K562 (cell line): Measurements from ENCODE around the gene OPRL1. TPM values are rescaled to one million over a fixed set of nuclear protein-coding genes. Genes with fewer than 3 reads are reported as not detected.

Experiments used
- ATAC-seq: fragments of 200-7000 bp; cut with Tn5 transposase; 3 replicates; pipeline ENCODE4 v1.9.1; 2020; ENCODE audit warnings: moderate library complexity
- BruUV-seq: library from RNA; stranded (reverse); fragments of 400-500 nt; replicated peaks from 2 replicates; lab custom pipeline; 2021; lab: Mats Ljungman, UMichigan
- CTCF ChIA-PET: fragments of 300-600 bp; formaldehyde crosslinking; extraction: SDS; loops from one replicate; lab custom pipeline; 2021; ENCODE audit warnings: low intra/inter-chr PET ratio; lab: Yijun Ruan, JAX
- POLR2A ChIA-PET: fragments of 300-600, 350-650 bp; sonication (Branson Sonifier 250); formaldehyde crosslinking; extraction: SDS; loops from one replicate; lab custom pipeline; 2021; ENCODE audit warnings: antibody characterized with exemption, inconsistent platforms; lab: Yijun Ruan, JAX
- DNase-seq, 4 experiments: peaks; one replicate each; pipeline versions ENCODE4 v3.0.0 to v3.0.0-alpha.2; 2011 to 2018; ENCODE audit warnings: low spot score in 3 of 4, mixed read lengths in 3 of 4; ENCODE audit errors: extremely low read depth in 1 of 4
- FAIRE-seq: peaks from 2 replicates; lab custom pipeline; 2011; peaks lifted over from hg19 to GRCh38; lab: Jason Lieb, UNC
- H2AFZ ChIP-seq: 2 replicates; pipeline ENCODE4 v1.6.0; 2011; ENCODE audit warnings: low read depth, low read length, control low read depth, inconsistent platforms
- H3K27ac ChIP-seq: fragments of 200-600 bp; 3 replicates; pipeline ENCODE4 v1.8.0; 2011; ENCODE audit warnings: low read depth, mild to moderate bottlenecking, control low read depth, inconsistent platforms, low read length, moderate library complexity, mixed read lengths; ENCODE audit errors: extremely low read depth
- H3K27me3 ChIP-seq, 2 experiments: fragments of 300-600 bp in 1 of 2; 2 replicates in 1 of 2; 3 replicates in 1 of 2; pipeline versions ENCODE4 v1.6.0 to v1.8.0; 2011; ENCODE audit warnings: inconsistent platforms in 2 of 2, low read length in 2 of 2, mild to moderate bottlenecking in 1 of 2, mixed read lengths in 1 of 2, moderate library complexity in 1 of 2; ENCODE audit not compliant: control insufficient read depth in 2 of 2, insufficient read depth in 2 of 2
- H3K36me3 ChIP-seq: fragments of 300-600 bp; 3 replicates; pipeline ENCODE4 v1.8.0; 2011; ENCODE audit warnings: mild to moderate bottlenecking, low read length, inconsistent platforms; ENCODE audit not compliant: control insufficient read depth, insufficient read depth
- H3K4me1 ChIP-seq, 2 experiments: fragments of 200-600 bp in 1 of 2; replicated peaks in 1 of 2; 2 replicates in 1 of 2; 3 replicates in 1 of 2; pipeline versions ENCODE4 v1.5.1 to v1.8.0; 2011; ENCODE audit warnings: inconsistent platforms in 2 of 2, low read length in 2 of 2, mild to moderate bottlenecking in 1 of 2, mixed read lengths in 1 of 2, moderate library complexity in 1 of 2; ENCODE audit not compliant: control insufficient read depth in 2 of 2, insufficient read depth in 2 of 2
- H3K4me2 ChIP-seq: 2 replicates; pipeline ENCODE4 v1.6.1; 2011; ENCODE audit warnings: low read length, control low read depth, inconsistent platforms, mixed read lengths; ENCODE audit not compliant: insufficient read depth
- H3K4me3 ChIP-seq: fragments of 200-600 bp; sonication (generic), shearing (Covaris generic); 2 replicates; pipeline ENCODE4 v1.5.1; 2016; ENCODE audit warnings: control low read depth, inconsistent platforms
- H3K79me2 ChIP-seq: fragments of 200-600 bp; 3 replicates; pipeline ENCODE4 v1.8.0; 2011; ENCODE audit warnings: low read length, inconsistent platforms; ENCODE audit not compliant: control insufficient read depth, insufficient read depth
- H3K9ac ChIP-seq, 2 experiments: 2 replicates each; pipeline versions ENCODE4 v1.6.0 to v1.6.1; 2011; ENCODE audit warnings: low read depth in 2 of 2, low read length in 2 of 2, control low read depth in 1 of 2, inconsistent platforms in 1 of 2, mild to moderate bottlenecking in 1 of 2, mixed read lengths in 1 of 2; ENCODE audit not compliant: insufficient read depth in 1 of 2
- H3K9me1 ChIP-seq: one replicate; pipeline ENCODE4 v1.6.0; 2011; ENCODE audit warnings: inconsistent platforms, mild to moderate bottlenecking, low read length, moderate library complexity; ENCODE audit not compliant: control insufficient read depth, insufficient read depth
- H3K9me3 ChIP-seq: replicated peaks from 2 replicates; pipeline ENCODE4 v1.5.1; 2011; ENCODE audit warnings: low read depth, low read length, inconsistent platforms; ENCODE audit not compliant: control insufficient read depth, insufficient read depth
- H4K20me1 ChIP-seq: replicated peaks from 2 replicates; pipeline ENCODE4 v1.6.1; 2011; ENCODE audit warnings: low read length, inconsistent platforms, mixed read lengths; ENCODE audit not compliant: control insufficient read depth, insufficient read depth
- CREM ChIP-seq: IDR thresholded peaks from 2 replicates; pipeline ENCODE4 v1.6.1; 2014; ENCODE audit warnings: antibody characterized with exemption, low read depth
- MNT ChIP-seq, 2 experiments: fragments of 450-650 bp; conservative IDR thresholded peaks; 2 replicates each; pipeline ENCODE4 v1.6.1; 2017; ENCODE audit warnings: mild to moderate bottlenecking in 2 of 2, moderate library complexity in 2 of 2
- NFYB ChIP-seq: IDR thresholded peaks from 2 replicates; pipeline ENCODE4 v1.6.1; 2011; ENCODE audit warnings: mild to moderate bottlenecking, moderate library complexity; ENCODE audit not compliant: insufficient read length; ENCODE audit errors: extremely low read depth
- NR4A1 ChIP-seq, 2 experiments: fragments of 250-450 bp in 1 of 2; fragments of 450-650 bp in 1 of 2; sonication (Bioruptor Pico) in 1 of 2; IDR thresholded peaks; 2 replicates each; pipeline versions ENCODE4 v1.4.0 to v1.6.1; 2016 to 2020; ENCODE audit warnings: mild to moderate bottlenecking in 2 of 2, missing compliant biosample characterization in 1 of 2, missing genetic modification characterization in 1 of 2, moderate library complexity in 1 of 2
- POU5F1 ChIP-seq: fragments of 150-350 bp; IDR thresholded peaks from 2 replicates; pipeline ENCODE4 v1.6.1; 2014; ENCODE audit warnings: borderline replicate concordance, low read length, low read depth, mild to moderate bottlenecking; ENCODE audit not compliant: partially characterized antibody
- RERE ChIP-seq: sonication (generic); formaldehyde crosslinking; IDR thresholded peaks from 2 replicates; pipeline ENCODE4 v1.8.0; 2023; ENCODE audit warnings: missing genetic modification reagents, mild to moderate bottlenecking, borderline replicate concordance
- RNF2 ChIP-seq: sonication (generic); IDR thresholded peaks from 2 replicates; pipeline ENCODE4 v1.6.1; 2016
- SOX6 ChIP-seq: fragments of 450-650 bp; IDR thresholded peaks from 2 replicates; pipeline ENCODE4 v1.6.1; 2014; ENCODE audit warnings: mild to moderate bottlenecking
- TSC22D4 ChIP-seq: fragments of 450-650 bp; IDR thresholded peaks from 2 replicates; pipeline ENCODE4 v1.6.1; 2016; ENCODE audit warnings: missing genetic modification characterization, missing biosample characterization, control low read depth
- ZNF212 ChIP-seq: fragments of 450-650 bp; formaldehyde crosslinking; IDR thresholded peaks from 2 replicates; pipeline ENCODE4 v1.4.0; 2020; ENCODE audit warnings: mild to moderate bottlenecking
- ZNF24 ChIP-seq: fragments of 450-650 bp; IDR thresholded peaks from 2 replicates; pipeline ENCODE4 v1.6.1; 2016
- WGBS: fragments of 100-300 bp; shearing (Covaris generic); methylation state at CpG from one replicate; pipeline ENCODE4 v1.1.6; 2016; ENCODE audit warnings: low coverage, mixed read lengths; ENCODE audit not compliant: insufficient coverage; ENCODE audit errors: missing lambda C conversion rate; 5-methylcytosine and 5-hydroxymethylcytosine counted together
- in situ Hi-C: fragments of 300-500 bp; cut with MboI; formaldehyde crosslinking; loops from 4 replicates; pipeline ENCODE4 v1.15.0; 2018; ENCODE audit warnings: inconsistent platforms, mixed read lengths
- intact Hi-C: fragments of 100-400 bp; cut with micrococcal nuclease; formaldehyde crosslinking; loops from 2 replicates; pipeline ENCODE4 v1.14.2; 2022
- polyA plus RNA-seq, 8 experiments: library from polyadenylated mRNA; depleted of rRNA in 4 of 8; stranded (reverse) in 5 of 8; unstranded in 3 of 8; fragments of >200 nt; fragmentation: Nextera tagmentation in 2 of 8; fragmentation: Illumina TruSeq in 1 of 8; extraction: Ambion mirVana in 2 of 8; extraction: Trizol in 1 of 8; gene quantifications; 2 replicates each; pipeline versions ENCODE4 v1.2.1 to v1.2.3, GENCODE V29; 2011 to 2014; ENCODE audit warnings: inconsistent platforms in 1 of 8, missing spikeins in 1 of 8
- total RNA-seq, 7 experiments: library from RNA; depleted of rRNA in 6 of 7; stranded (reverse); fragments of >200 nt in 6 of 7; fragmentation: Illumina TruSeq in 2 of 7; extraction: Trizol in 2 of 7; gene quantifications; 2 replicates each; pipeline versions ENCODE4 v1.2.1 to v1.2.3, GENCODE V29; 2011 to 2021; ENCODE audit warnings: low replicate concordance in 1 of 7
- TF ChIP-seq, protein P1 (sequence below): fragments of 450-650 bp; formaldehyde crosslinking; IDR thresholded peaks from 2 replicates; pipeline ENCODE4 v1.4.0; 2020; ENCODE audit warnings: mild to moderate bottlenecking, mixed read lengths
- TF ChIP-seq, protein P2 (sequence below), 2 experiments: fragments of 450-650 bp in 1 of 2; sonication (generic) in 1 of 2; formaldehyde crosslinking; conservative IDR thresholded peaks; 2 replicates each; pipeline versions ENCODE4 v1.4.0 to v1.8.1; 2020 to 2022; ENCODE audit warnings: mild to moderate bottlenecking in 1 of 2, missing genetic modification reagents in 1 of 2

The OPRL1 gene
- total and polyA plus RNA-seq, 9 of the 15 experiments (the other 6 are each of a cell fraction or from before 2014, with no cell fraction given), result 0.06 to 0.33 (median 0.11) TPM; not detected in 2

DNA sequence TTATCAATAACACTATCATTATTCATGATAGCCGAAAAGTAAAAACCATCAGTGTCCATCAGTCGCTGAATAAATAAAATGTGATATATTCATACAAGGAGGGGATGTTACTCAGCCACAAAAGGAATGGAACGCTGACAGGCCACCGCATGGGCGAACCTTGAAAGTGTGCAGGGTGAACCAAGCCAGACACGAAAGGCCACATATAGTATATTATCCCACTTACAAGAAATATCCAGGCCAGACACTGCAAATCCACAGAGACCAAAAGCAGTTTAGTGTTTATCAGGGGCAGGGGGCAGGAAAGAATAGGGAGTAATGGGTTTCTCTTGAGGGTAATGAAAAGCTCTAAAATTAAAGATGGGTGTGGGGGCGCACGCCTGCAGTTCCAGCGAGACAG is 36.1 kb upstream of the OPRL1 start:
- CTCF ChIA-PET, result no interaction called here
- POLR2A ChIA-PET, result interaction anchor here (2.3 kb wide), 1 partner anchor 10 kb away, joined by 10 read pairs; no protein-coding TSS in a partner anchor
- TF ChIP-seq NR4A1 (CRISPR knock-in tag; IDR thresholded peaks at IDR 0.05) (no peak), NR4A1 (tag; IDR thresholded peaks at IDR 0.05) (no peak), ZNF212 (CRISPR knock-in tag) (no peak), POU5F1 (no peak), RERE (CRISPR knock-in tag) (no peak), TSC22D4 (tag) (no peak), CREM (no peak), RNF2 (no peak), NFYB (no peak), ZNF24 (no peak), MNT (conservative IDR thresholded peaks at IDR 0.05) (no peak), SOX6 (no peak)
- TF ChIP-seq, protein P1, sequence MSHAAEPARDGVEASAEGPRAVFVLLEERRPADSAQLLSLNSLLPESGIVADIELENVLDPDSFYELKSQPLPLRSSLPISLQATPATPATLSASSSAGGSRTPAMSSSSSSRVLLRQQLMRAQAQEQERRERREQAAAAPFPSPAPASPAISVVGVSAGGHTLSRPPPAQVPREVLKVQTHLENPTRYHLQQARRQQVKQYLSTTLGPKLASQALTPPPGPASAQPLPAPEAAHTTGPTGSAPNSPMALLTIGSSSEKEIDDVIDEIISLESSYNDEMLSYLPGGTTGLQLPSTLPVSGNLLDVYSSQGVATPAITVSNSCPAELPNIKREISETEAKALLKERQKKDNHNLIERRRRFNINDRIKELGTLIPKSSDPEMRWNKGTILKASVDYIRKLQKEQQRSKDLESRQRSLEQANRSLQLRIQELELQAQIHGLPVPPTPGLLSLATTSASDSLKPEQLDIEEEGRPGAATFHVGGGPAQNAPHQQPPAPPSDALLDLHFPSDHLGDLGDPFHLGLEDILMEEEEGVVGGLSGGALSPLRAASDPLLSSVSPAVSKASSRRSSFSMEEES (CRISPR knock-in tag), result no peak
- TF ChIP-seq, protein P2, sequence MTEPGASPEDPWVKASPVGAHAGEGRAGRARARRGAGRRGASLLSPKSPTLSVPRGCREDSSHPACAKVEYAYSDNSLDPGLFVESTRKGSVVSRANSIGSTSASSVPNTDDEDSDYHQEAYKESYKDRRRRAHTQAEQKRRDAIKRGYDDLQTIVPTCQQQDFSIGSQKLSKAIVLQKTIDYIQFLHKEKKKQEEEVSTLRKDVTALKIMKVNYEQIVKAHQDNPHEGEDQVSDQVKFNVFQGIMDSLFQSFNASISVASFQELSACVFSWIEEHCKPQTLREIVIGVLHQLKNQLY (CRISPR knock-in tag; conservative IDR thresholded peaks at IDR 0.05), result no peak

More for the DNA sequence above, 36.1 kb upstream of the OPRL1 start:
- ATAC-seq (no peak), DNase-seq (no peak), FAIRE-seq (no peak)
- intact Hi-C loops, result no loop called here
- WGBS, result 81% methylated on average over 9 of the region's 9 CpGs
- Histone ChIP-seq H3K27me3 (no peaks in the 10 kb centered on the region), H3K9me1 (peaks cover 4% of the 10 kb centered on the region), H3K36me3 (peaks cover 12% of the 10 kb centered on the region; the same call in 1 of the 3 replicates), H3K27ac (no peak overlapping the region; the same call in 2 of the 3 replicates), H3K79me2 (peaks cover 11% of the 10 kb centered on the region), H3K9me3 (no peaks in the 10 kb centered on the region), H4K20me1 (no peaks in the 10 kb centered on the region), H3K9ac (no peak overlapping the region), H3K4me3 (no peak overlapping the region), H3K4me2 (no peak overlapping the region), H2AFZ (no peak overlapping the region), H3K4me1 (peaks cover 36 to 81% of the 10 kb centered on the region in 2 experiments)
- no TSS peak for BruUV-seq
- in situ Hi-C loops, result no loop called here
